Left ventricle myocardium superior (tissue), 1 donor: Measurements from ENCODE around the gene C5orf47. TPM values are rescaled to one million over a fixed set of nuclear protein-coding genes. Genes with fewer than 3 reads are reported as not detected.
"Not testable (repeated sequence)": the region's sequence is repeated elsewhere in the genome, so short reads cannot be mapped to it uniquely, and the experiment has no call there.

Experiments used
- ATAC-seq: fragments of 200-7000 bp; cut with Tn5 transposase; one replicate; pipeline ENCODE4 v1.9.1; 2020; ENCODE audit warnings: mild to moderate bottlenecking, moderate library complexity
- DNase-seq: peaks from one replicate; pipeline ENCODE4 v3.0.0-alpha.2; 2020
- intact Hi-C: fragments of 100-400 bp; cut with micrococcal nuclease; formaldehyde crosslinking; loops from one replicate; pipeline ENCODE4 v1.11.0; 2022
- total RNA-seq: library from RNA; stranded (reverse); fragmentation: NEBNext Ultra II Directional; extraction: Animal tissue kit (Norgen Biotek cat#: 25700); gene quantifications from one replicate; pipeline ENCODE4 v1.2.1, GENCODE V29; 2021
- donor health status: DM: no; HTN: yes; CAD: no; lungs with severe emphysema.

Gene C5orf47
- total RNA-seq, 1 donor from 2014 or later = not detected

- DNase-seq = no peak
- ATAC-seq = no peak
- intact Hi-C loops = no loop called here
Observed at GRCh38 chr5:174011441-174011840, 22.5 kb downstream of the C5orf47 start.

- DNase-seq, ATAC-seq, intact Hi-C loops: not testable (repeated sequence)
Observed at GRCh38 chr5:174020069-174020927, 31.3 kb downstream of the C5orf47 start.

- ATAC-seq = no peak
- intact Hi-C loops = no loop called here
Observed at GRCh38 chr5:174020928-174021304, 31.9 kb downstream of the C5orf47 start.

GRCh38 chr5:174022384-174023095 is 33.6 kb downstream of the C5orf47 start:
- DNase-seq = no peak
- ATAC-seq = no peak
- intact Hi-C loops = no loop called here

More at GRCh38 chr5:174020928-174021304, 31.9 kb downstream of the C5orf47 start:
- no peak for DNase-seq

- intact Hi-C loops = no loop called here
- no peak for ATAC-seq
- no peak for DNase-seq
Observed at GRCh38 chr5:174030286-174030685, 41.3 kb downstream of the C5orf47 start.

- intact Hi-C loops = loop anchor here (5.0 kb wide), 1 partner anchor 273 kb away; no protein-coding TSS in a partner anchor
- no peak for ATAC-seq
- no peak for DNase-seq
Observed at GRCh38 chr5:174044466-174045254, 55.7 kb downstream of the C5orf47 start.

GRCh38 chr5:174045470-174046025 is 56.6 kb downstream of the C5orf47 start, which contains the start of gene NSG2:
Gene NSG2, plus strand, starts transcription at chr5:174045706. Its CDS starts 1,050 bp downstream, at chr5:174046756.
- intact Hi-C loops = loop anchor here (5.0 kb wide), 1 partner anchor 272 kb away; no protein-coding TSS in a partner anchor
- DNase-seq = peak; percentile 90
- ATAC-seq = peak; percentile 100

- intact Hi-C loops = loop anchor here (5.0 kb wide), 1 partner anchor 271 kb away; no protein-coding TSS in a partner anchor
- ATAC-seq (no peak), DNase-seq (no peak)
Observed at GRCh38 chr5:174046558-174046957, 57.6 kb downstream of the C5orf47 start.

GRCh38 chr5:174047472-174048099 is 58.6 kb downstream of the C5orf47 start:
- DNase-seq = no peak
- intact Hi-C loops = loop anchor here (5.0 kb wide), 1 partner anchor 270 kb away; no protein-coding TSS in a partner anchor
- ATAC-seq = no peak

GRCh38 chr5:174052636-174053035 is 63.7 kb downstream of the C5orf47 start:
- no peak for ATAC-seq
- intact Hi-C loops = no loop called here
- no peak for DNase-seq

- ATAC-seq = no peak
- no peak for DNase-seq
- intact Hi-C loops = no loop called here
Observed at GRCh38 chr5:174053905-174054304, 64.9 kb downstream of the C5orf47 start.

Other genes with a start within 250 kb of the C5orf47 start
- gene CPEB4, start 100.8 kb upstream of the C5orf47 start, total RNA-seq = 125 TPM
- 0.27 TPM for gene NSG2, start 56.5 kb downstream of the C5orf47 start, total RNA-seq